Stimulated activated CD8-positive, alpha-beta memory T cell treated with anti-CD3 and anti-CD28 coated beads, Interleukin-4, amount 100 ng/mL, for 48 hours (primary cell): ENCODE data around the gene SFTA2.
A peak's percentile ranks its signal among the peaks of the same experiment; 100 is the strongest.
"Not testable (repeated sequence)": the region's sequence is repeated elsewhere in the genome, so short reads cannot be mapped to it uniquely, and the experiment has no call there.

ENCODE experiments used
- DNase-seq: peaks from one replicate; pipeline ENCODE4 v3.0.0-alpha.2; 2020

Gene SFTA2

GRCh38 chr6:30940361-30940986 lies 8.5 kb upstream of the SFTA2 start, which contains the start of gene MUCL3:
TSS of gene MUCL3 (plus strand) at chr6:30940973. CDS start at chr6:30941000, 27 bp downstream.
- DNase-seq = no peak

GRCh38 chr6:30939473-30939872 lies 7.5 kb upstream of the SFTA2 start:
- no peak for DNase-seq

- no peak for DNase-seq
These were observed 6.8 kb upstream of the SFTA2 start for GRCh38 chr6:30938730-30939129.

- DNase-seq = no peak
These were observed 5.3 kb upstream of the SFTA2 start for GRCh38 chr6:30937265-30937664.

- DNase-seq = no peak
These were observed 3.0 kb upstream of the SFTA2 start for GRCh38 chr6:30935018-30935417.

GRCh38 chr6:30932665-30933365 lies 845 bp upstream of the SFTA2 start:
- DNase-seq = no peak

GRCh38 chr6:30931272-30931671 lies 698 bp downstream of the SFTA2 start:
- DNase-seq = no peak

GRCh38 chr6:30930506-30930905 lies 1.5 kb downstream of the SFTA2 start:
- DNase-seq = no peak

- no peak for DNase-seq
These were observed 3.3 kb downstream of the SFTA2 start for GRCh38 chr6:30928677-30929076.

GRCh38 chr6:30927080-30927479 lies 4.9 kb downstream of the SFTA2 start:
- DNase-seq = not testable (repeated sequence)

- DNase-seq = no peak
These were observed 5.3 kb downstream of the SFTA2 start for GRCh38 chr6:30926644-30927043.

GRCh38 chr6:30924040-30924627 lies 7.8 kb downstream of the SFTA2 start:
- DNase-seq = not testable (repeated sequence)

GRCh38 chr6:30922447-30922852 lies 9.5 kb downstream of the SFTA2 start:
- no peak for DNase-seq

GRCh38 chr6:30918670-30919069 lies 13.3 kb downstream of the SFTA2 start:
- no peak for DNase-seq

- DNase-seq = no peak
These were observed 14.5 kb downstream of the SFTA2 start for GRCh38 chr6:30917487-30917886.

- DNase-seq = no peak
These were observed 14.9 kb downstream of the SFTA2 start for GRCh38 chr6:30917041-30917440.

- no peak for DNase-seq
These were observed 16.4 kb downstream of the SFTA2 start for GRCh38 chr6:30915591-30915946.

- DNase-seq = peak; percentile 40
These were observed 16.9 kb downstream of the SFTA2 start for GRCh38 chr6:30914854-30915590.

GRCh38 chr6:30914076-30914853 lies 17.7 kb downstream of the SFTA2 start, which contains the start of gene VARS2:
TSS of gene VARS2 (plus strand) at chr6:30914238. CDS start at chr6:30914837, 599 bp downstream.
- peak; percentile 90 for DNase-seq

GRCh38 chr6:30913721-30914075 lies 18.3 kb downstream of the SFTA2 start:
- no peak for DNase-seq

GRCh38 chr6:30912746-30913520 lies 19.0 kb downstream of the SFTA2 start:
- DNase-seq = no peak

- not testable (repeated sequence) for DNase-seq
These were observed 21.5 kb downstream of the SFTA2 start for GRCh38 chr6:30910473-30910872.
